ENCODE results near the gene IZUMO4.
"Not testable (repeated sequence)": the region's sequence is repeated elsewhere in the genome, so short reads cannot be mapped to it uniquely, and the experiment has no call there.

Gene IZUMO4

DNA sequence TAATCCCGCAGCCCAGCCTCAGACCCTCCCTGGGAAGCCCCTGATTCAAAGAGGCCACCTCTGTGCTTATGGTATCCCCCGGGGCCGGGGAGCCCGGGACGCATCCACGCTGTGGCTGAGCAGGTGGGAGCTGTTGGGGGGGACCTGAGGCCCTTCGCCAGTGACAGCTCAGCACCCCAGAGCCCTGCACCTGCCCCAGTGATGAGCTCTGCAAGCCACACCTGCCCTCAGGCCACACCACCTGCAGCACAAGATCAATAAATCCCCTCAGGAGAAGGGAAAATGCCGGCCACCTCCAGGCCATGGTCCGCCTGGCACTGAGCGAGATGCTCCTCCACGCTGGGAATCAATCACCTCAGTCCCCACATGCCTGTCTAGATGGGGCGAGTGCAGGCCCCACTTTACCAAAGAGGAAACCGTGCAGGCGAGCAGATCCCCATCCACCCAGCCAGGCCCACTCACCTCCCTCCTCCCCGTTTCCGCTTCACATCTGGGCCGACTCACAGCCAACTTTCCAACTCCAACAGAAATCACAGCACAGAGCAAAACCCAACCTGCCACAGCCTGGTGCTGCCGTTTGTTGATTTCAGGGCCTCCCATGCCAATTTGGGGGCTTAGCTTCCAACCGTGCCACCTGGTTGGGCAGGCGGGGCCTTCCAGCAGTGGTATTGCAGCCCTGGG, 13.4 kb upstream of the IZUMO4 start:
- peak; percentile 59 to 64 (median 60) for DNase-seq

DNA sequence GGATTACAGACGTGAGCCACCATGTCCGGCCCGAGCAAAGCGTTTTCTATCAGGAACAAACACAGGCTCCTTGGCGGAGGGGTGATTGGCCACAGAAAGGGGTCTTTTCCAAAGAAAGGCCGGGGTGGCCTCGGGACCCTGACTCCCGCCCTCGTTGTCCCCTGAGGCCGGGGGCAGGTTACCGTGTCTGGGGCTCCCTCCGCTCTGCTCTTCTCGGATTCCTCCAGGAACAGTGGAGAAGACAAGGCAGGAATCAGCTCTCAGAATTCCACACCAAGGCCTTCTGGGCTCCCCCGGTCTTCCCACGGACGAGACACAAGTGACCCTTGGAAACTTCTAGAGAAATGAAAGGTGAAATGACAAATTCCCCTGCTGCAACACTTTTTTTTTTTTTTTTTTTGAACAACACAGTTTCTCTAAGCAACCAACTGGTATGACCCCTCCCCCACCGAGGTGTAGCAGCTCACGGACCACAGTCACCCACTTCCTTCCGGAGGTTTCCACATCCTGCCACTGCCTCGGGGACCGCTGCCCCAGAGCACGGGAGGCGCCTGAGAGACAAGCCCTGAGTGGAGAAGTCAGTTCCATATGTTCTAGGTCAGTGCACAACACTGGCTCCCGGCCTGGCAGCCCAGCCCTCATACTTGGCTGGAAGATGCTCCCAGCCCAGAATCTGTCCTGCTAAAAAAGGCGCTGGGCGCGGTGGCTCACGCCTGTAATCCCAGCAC, 11.6 kb upstream of the IZUMO4 start:
- DNase-seq = peak; percentile 78 to 86 (median 81)

DNA sequence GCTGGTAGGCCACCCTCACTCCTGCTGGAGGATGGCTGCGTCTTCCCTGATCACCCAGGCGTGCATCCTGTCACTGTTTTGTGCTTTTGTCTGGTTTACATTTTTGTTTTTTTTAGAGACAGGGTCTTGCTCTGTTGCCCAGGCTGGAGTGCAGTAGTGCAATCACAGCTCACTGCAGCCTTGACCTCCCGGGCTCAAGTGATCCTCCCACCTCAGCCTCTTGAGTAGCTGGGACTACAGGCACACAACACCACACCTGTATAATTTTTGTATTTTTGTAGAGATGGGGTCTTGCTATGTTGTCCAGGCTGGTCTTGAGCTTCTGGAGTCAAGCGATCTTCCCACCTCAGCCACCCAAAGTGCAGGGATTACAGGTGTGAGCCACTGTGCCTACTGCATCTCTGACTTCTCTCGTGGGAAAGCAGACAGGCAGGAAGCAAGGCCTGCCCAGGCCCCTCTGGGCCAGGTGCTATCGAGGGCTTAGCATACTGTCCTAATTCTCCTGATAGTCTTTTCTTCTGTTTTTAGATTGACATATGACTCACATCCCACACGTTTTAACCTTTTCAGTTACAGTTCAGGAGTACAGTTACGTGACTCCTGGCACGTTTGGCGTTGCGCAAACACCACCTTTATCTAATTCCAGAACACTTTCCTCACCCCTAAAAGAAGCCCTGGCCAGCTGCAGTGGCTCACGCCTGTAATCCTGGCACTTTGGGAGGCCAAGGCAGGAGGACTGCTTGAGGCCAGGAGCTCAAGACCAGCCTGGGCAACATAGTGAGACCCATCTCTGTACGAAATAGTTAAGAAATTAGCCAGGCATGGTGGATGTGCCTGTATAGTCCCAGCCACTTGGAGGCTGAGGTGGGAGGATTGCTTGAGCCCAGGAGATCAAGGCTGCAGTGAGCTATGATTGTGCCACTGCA, 9.8 kb upstream of the IZUMO4 start:
- DNase-seq = not testable (repeated sequence)

DNA sequence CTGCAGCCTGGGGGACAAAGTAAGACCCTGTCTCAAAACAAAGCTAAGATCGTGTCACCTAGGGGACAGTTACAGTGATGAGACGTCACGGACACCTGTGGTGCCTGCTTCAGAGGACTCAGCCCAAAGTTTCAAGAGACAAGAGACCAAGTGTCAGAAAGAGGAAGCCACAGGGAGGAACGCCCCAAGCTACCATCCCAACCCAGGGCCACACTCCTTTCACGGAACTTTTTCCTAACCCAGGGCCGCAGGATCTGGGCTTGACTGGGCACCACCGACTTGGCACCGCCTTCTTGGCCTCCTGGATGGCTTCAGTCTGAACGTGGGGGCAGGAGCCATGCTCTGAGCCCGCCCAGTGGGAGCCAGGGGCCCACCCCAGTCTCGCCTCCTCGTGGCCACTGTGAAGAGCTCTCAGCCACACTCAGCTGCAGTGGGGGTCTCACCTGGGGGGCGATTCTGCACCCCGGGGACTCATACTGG, 9.1 kb upstream of the IZUMO4 start:
- DNase-seq = peak; percentile 47 to 60 (median 53)

DNA sequence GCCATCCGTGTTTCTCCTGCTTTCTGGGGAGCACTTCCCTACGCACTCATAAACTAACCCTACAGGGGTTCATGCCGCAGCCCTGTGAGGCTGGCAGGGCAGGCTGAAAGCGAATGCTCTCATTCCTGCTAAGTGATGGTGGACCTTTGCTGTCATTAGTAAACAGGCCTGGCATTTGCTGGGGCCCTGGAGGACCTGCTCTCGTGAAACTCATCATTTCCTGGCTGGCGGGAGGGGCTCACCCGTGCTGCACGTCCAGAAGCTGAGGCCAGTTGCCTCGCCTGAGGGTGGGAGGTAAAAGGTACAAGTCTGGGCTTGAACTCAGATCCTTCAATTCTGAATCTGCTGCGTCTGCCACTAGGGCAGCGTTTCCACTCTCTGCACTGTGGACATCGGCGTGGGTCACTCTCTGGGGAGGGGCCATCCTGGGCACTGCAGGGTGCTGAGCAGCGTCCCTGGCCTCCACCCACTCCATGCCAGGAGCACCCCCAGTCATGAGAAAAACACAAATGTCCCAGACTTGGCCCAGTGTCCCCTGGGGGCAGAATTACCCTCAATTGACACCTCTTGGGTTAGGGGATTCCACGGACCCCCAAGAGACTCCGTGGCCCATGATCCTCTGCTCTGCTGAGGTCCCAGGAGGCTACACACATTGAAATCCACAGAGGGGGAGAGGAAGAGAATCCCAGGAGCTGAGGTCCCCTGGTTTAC, 7.6 kb upstream of the IZUMO4 start:
- DNase-seq = no peak

DNA sequence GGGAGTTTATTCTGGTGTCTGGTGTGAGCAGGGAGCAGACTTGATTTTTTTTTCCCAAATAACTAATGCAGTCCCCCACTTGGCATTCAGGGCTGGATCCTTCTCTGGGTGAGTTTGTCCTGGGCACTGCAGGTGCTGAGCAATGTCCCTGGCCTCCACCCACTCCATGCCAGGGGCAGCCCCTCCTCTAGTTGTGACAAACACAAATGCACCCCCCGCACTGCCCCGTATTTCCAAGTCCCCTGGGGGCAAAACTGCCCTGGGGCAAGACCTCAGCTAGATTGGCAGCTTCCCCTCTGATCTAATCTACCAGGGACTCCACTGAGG, 7.0 kb upstream of the IZUMO4 start:
- no peak for DNase-seq

DNA sequence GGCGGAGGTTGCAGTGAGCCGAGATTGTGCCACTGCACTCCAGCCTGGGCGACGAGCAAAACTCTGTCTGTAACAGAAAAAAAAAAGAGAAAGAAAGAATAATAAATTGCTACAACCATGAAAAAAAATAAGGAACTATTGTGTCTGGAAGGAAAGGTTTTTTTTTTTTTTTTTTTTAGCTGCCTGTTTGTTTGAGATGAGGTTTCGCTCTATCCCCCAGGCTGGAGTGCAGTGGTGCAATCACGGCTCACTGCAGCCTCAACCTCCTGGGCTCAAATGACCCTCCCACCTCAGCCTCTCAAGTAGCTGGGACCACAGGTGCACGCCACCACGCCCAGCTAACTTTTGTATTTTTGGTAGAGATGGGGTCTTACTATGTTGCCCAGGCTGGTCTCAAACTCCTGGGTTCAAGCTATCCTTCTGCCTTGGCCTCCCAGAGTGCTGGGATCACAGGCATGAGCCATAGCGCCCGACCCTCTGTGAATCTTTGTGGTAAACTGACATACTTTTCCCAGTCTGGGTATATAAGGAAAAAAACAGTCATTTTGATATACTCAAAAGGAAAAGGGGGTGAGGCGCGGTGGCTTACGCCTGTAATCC, 4.7 kb upstream of the IZUMO4 start:
- DNase-seq = peak; percentile 39 to 55 (median 45)

DNA sequence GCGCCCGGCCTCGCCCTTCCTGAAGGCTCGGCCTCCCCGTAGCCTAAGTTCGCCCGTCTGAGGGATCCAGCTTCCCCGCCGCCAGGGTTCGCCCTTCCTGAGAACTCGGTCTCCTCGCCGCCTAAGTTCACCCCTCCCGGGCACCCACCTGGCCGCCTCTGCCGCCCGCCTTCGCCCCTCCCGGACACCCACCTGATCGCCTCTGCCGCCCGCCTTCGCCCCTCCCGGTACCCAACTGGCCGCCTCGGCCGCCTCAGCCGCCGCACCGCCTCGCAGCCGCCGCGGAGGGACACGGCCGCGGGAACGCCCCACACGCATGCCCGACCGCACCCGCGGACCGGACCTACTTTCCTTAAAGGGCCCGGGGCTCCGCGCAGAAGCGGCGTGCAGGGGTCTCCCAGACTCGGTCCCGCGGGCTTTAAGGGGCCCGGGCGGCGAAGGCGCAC, 658 bp upstream of the IZUMO4 start, which contains the start of gene MOB3A:
TSS of gene MOB3A (minus strand) at position 293 of the 446 bp plus-strand sequence. CDS start 17,766 bp downstream, outside the sequence.
- peak; percentile 93 to 97 (median 95) for DNase-seq

DNA sequence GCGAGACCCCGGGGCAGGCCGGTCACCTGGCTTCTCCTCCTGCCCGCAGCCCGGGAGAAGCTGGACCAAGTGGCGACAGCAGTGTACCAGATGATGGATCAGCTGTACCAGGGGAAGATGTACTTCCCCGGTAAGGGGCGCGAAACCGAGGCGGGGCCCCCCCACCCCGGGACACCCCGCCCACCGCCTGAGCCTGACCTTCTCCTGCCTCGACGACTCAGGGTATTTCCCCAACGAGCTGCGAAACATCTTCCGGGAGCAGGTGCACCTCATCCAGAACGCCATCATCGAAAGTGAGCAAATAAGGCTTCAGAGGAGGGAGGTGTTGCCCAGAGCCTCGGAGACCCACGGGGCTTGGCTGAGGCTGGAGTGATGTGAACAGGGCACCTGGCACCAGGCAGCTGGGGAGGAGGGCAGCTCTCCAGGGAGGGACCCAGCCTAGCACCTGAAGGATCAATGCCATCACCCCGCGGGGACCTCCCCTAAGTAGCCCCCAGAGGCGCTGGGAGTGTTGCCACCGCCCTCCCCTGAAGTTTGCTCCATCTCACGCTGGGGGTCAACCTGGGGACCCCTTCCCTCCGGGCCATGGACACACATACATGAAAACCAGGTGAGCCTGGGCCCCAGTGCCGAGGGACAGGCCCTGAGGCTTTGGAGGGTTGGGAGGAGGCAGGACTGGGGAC, 629 bp downstream of the IZUMO4 start:
- peak in 1 of 3 donors; percentile 39 for DNase-seq

DNA sequence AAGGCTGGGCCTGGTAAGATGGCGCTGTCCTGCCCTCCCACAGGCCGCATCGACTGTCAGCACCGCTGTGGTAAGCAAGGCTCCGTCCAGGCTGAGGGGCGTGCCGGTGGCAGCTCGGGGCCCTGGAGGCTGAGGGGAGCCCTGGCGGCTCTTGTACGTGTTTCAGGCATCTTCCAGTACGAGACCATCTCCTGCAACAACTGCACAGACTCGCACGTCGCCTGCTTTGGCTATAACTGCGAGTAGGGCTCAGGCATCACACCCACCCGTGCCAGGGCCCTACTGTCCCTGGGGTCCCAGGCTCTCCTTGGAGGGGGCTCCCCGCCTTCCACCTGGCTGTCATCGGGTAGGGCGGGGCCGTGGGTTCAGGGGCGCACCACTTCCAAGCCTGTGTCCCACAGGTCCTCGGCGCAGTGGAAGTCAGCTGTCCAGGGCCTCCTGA, 1.2 kb downstream of the IZUMO4 start:
- no peak for DNase-seq

DNA sequence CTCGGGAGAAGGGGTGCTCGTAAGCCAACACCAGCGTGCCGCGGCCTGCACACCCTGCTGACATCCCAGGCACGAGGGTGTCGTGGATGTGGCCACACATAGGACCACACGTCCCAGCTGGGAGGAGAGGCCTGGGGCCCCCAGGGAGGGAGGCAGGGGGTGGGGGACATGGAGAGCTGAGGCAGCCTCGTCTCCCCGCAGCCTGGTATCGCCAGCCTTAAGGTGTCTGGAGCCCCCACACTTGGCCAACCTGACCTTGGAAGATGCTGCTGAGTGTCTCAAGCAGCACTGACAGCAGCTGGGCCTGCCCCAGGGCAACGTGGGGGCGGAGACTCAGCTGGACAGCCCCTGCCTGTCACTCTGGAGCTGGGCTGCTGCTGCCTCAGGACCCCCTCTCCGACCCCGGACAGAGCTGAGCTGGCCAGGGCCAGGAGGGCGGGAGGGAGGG, 2.4 kb downstream of the IZUMO4 start:
- no peak for DNase-seq

DNA sequence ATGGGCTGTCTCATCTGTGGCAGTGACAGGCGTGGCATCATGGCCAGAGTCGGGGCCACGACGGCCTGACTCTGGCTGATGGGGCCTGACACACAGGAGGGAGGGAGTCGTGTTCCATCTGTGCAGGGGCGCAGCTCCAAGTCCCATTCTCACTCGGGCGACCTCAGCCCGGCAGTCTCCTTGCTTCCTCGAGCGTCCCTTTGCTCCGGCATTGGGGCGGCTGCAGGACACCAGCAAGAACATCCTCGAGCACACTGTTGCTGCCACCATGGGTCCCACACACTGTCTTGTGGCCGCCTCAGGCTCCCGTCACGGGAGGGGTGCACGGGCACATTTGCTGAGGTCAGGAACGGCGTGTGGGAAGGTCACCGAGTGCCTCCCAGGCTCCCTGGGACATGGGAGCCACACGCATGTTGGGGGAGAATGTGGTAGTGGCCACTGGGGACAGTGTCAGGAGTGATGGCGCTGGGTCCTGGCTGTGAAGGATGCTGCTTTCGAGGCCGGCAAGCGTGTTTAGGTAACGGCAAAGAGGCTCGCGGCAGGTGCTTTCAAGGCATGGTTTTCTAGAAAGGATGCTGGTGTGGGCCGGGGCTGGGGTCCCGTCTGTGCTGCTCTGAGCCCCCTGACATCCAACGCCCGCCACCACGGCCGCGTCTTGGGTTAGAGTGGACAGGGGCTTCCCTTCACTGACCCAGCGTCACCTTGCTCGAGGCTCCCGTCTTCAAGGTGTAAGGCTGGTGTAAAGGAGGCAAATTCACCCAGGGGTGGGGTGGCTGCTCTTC, 3.4 kb downstream of the IZUMO4 start:
- DNase-seq = no peak

DNA sequence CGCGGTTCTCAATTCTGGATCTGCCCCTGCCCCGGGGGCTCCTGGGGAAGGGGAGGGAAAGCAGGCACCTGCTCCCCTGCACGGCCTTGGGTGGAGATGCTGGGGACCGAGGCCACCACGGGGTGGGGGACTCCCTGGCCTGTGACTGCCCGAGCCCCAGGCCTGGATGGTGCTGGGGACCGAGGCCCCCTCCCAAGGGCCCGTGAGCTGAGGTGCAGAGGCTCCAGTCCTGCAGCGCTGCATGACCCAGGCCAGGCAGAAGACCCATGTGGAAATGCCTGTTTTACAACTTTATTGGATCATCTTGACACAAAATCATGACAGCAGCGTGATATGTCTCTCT, 4.0 kb downstream of the IZUMO4 start:
- no peak for DNase-seq

DNA sequence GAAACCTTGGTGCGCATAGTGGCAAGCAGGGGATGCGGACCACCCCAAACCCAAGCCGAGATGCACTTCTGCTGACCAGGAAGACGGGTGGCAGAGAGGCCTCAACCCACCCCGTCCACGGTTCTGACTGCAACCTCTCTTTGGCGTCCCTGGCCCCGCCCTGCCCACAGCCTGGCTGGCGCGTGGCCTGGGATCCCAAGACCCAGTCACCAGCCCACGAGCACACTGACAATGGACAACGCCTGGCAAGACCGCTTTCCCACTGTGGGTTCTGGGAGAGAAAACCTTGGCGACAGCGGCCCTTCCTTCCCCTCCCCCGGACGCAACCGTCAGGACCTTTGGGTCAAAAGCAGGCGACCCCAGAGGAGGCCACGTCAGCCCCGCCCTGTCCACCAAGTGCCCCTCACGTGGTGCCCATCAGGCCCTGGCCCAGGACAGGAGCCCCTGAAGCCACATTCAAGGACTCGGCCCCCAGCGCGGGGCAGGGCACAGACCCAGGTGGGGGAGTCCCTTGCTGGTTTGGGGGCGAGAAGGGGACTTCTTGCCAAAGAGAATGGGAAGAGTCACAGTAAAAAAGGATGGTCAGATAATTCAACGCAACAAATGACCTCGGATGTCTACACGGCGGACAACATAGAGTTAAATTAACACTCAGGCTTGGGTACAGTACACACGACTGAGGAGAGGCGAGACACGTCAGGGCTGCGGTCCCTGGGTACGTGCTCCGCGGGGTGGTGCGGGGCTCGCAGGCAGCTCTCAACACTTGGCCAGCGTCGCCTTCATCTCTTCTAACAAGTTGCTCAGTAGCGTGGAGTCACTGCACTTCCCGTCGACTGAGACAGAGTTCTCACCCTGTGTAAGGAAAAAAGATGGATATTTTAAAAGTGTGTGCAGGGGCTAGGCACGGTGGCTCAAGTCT, 5.0 kb downstream of the IZUMO4 start:
- DNase-seq = no peak

DNA sequence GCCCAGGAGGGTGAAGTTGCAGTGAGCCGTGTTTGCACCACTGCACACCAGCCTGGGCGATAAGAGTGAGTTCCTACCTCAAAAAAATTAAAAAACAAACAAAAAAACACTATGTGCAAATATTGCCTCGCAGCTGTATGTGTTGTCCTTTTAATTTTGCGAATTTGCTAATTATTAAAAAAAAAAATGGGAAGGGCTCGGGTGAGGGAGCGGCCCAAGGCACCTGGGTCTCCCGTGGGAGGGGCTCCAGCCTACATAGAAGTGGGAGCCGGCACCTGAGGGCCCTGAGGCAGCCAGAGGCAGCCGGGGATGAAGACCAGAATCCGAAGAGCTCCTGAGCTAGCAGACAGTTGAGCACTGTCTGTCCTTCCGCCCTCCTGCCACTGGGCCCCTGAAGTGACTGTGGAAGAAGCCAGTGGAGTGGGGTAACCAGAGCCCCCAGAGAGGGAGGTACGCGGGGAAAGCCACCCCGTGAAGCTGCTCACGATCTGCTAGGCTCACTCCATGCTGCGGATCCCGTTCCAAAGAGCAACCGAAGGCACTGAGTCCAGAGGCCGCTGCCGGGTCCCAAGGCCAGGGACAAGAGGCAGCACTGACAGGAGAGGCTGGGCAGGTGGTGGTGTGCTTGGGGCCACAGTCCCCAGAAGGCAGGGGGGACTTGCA, 6.5 kb downstream of the IZUMO4 start:
- no peak for DNase-seq

DNA sequence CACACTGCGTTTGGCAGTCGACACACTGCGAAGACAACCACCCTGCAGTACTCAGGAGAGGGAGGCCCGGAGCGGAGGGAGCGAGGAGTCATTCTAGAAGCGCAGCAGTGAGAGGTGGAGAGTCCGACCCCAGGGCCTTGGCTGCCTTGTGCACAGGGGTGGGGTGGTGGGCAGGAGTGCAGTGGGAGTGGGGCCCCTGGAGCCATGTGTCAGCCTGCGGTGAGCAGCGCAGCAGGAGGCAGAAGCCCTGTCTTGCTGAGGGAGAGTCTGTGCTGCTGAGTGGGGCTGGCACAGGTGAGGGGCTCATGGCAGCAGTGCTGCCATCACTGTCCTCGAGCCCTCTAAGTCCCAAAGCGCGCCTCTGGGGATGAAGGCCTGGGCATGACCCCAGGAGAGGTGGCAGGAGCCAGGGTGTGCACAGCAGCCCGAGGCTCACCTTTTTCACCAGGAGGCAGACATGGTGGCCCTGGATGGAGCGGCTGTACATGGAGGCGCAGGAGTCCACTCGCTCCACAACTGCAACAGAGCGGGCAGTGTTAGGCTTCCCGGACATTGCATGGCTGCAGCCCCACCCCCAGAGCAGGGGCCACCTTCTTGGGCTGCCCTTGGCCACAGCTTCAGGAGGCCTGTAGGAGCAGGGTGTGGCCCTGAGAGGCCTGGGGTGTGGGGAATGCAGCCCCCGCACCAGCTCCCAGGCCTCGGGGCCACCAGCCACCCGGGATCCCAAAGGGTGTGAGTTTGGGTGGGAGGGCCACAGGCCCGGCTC, 11.7 kb downstream of the IZUMO4 start:
- DNase-seq = no peak

DNA sequence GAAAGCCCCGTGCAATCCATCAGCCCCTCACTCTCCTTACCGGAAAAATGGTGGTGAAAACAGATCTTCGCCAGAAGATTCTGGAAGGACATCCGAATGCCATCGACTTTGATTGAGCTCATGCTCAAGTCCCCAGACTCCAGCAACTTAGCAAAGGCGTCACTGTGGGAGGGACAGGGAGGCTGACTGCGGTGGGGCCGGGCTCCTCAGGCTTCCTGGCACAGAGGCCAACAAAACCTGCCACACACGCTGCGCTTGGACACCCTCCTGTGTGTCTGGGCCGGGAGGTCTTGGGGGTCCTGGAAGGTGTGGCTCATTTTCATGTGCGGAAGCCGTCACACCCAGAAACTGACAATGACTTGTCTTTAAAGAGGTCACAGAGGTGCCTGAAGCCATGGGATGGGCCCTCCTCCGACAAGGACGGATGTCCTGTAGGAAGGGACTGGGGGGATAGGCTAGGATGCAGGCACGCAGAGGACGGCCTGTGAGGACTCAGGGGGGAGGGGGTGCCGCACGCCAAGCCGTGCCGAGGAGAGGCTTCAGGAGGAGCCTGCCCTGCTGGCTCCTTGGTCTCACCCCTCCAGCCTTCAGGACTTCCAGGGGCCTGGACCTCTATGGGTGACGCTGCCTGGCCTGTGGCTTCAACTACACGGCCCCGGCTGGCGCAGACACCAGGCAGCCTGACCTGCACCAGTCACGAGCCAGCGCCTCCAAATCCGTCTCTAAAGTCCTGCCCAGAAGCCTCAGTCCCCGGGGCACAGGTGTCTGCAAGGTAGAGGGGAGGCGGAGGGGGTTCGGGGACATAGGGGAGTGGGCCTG, 12.5 kb downstream of the IZUMO4 start:
- no peak for DNase-seq
